A673 (cell line): Measurements from ENCODE around the gene NAB2. TPM values are rescaled to one million over a fixed set of nuclear protein-coding genes. Genes with fewer than 3 reads are reported as not detected.

Experiments
- BruUV-seq: library from RNA; stranded (reverse); fragments of 400-500 nt; replicated peaks from 2 replicates; lab custom pipeline; 2021; lab: Mats Ljungman, UMichigan
- CTCF ChIA-PET: fragments of 300-600 bp; sonication (Branson Sonifier 250); formaldehyde crosslinking; loops from one replicate; lab custom pipeline; 2022; ENCODE audit warnings: antibody characterized with exemption; lab: Charles Lee
- POLR2A ChIA-PET: fragments of 300-600 bp; sonication (Branson Sonifier 250); formaldehyde crosslinking; loops from one replicate; lab custom pipeline; 2022; ENCODE audit warnings: antibody characterized with exemption; ENCODE audit not compliant: low non-redundant PET; lab: Charles Lee
- DNase-seq: peaks from one replicate; pipeline ENCODE4 v3.0.0-alpha.2; 2015; ENCODE audit warnings: low spot score
- H3K27ac ChIP-seq: fragments of 200-600 bp; sonication (generic); 2 replicates; pipeline ENCODE4 v1.5.1; 2016; ENCODE audit warnings: mixed run types, low read depth, mild to moderate bottlenecking, mixed read lengths, antibody characterized with exemption, low read length; ENCODE audit not compliant: poor library complexity, severe bottlenecking
- H3K27me3 ChIP-seq: fragments of 200-600 bp; sonication (generic); replicated peaks from 2 replicates; pipeline ENCODE4 v1.6.1; 2017; ENCODE audit warnings: mixed run types, low read depth, mild to moderate bottlenecking, mixed read lengths, antibody characterized with exemption, low read length; ENCODE audit not compliant: insufficient read depth, poor library complexity
- H3K36me3 ChIP-seq: fragments of 200-600 bp; sonication (generic); 2 replicates; pipeline ENCODE4 v1.6.1; 2016; ENCODE audit warnings: mixed run types, mild to moderate bottlenecking, mixed read lengths, antibody characterized with exemption, low read length; ENCODE audit not compliant: insufficient read depth, poor library complexity, severe bottlenecking
- H3K4me1 ChIP-seq: fragments of 200-600 bp; sonication (generic); 2 replicates; pipeline ENCODE4 v1.6.1; 2017; ENCODE audit warnings: mixed run types, mild to moderate bottlenecking, mixed read lengths, antibody characterized with exemption, low read length; ENCODE audit not compliant: insufficient read depth, poor library complexity, severe bottlenecking
- H3K4me3 ChIP-seq: fragments of 200-600 bp; sonication (generic); 2 replicates; pipeline ENCODE4 v1.5.1; 2016; ENCODE audit warnings: low read depth, mixed run types, mild to moderate bottlenecking, mixed read lengths, low read length; ENCODE audit not compliant: poor library complexity, severe bottlenecking
- H3K9me3 ChIP-seq: fragments of 200-600 bp; sonication (generic); 2 replicates; pipeline ENCODE4 v1.6.1; 2016; ENCODE audit warnings: mixed run types, low read depth, mild to moderate bottlenecking, mixed read lengths, antibody characterized with exemption, low read length; ENCODE audit not compliant: poor library complexity, severe bottlenecking
- CTCF ChIP-seq: fragments of 300-800, 200-600 bp; sonication (generic); conservative IDR thresholded peaks from 2 replicates; pipeline ENCODE4 v1.5.1; 2017; ENCODE audit warnings: low read depth, mild to moderate bottlenecking, antibody characterized with exemption, low read length, moderate library complexity, mixed read lengths
- EZH2 ChIP-seq: fragments of 200-600 bp; sonication (generic); IDR thresholded peaks from 2 replicates; pipeline ENCODE4 v1.6.1; 2017; ENCODE audit warnings: borderline replicate concordance, low read depth, mild to moderate bottlenecking, mixed read lengths, antibody characterized with exemption, low read length; ENCODE audit not compliant: poor library complexity, severe bottlenecking
- intact Hi-C: fragments of 100-400 bp; cut with micrococcal nuclease; formaldehyde crosslinking; loops from one replicate; pipeline ENCODE4 v1.10.0; 2022; ENCODE audit not compliant: unreplicated experiment
- total RNA-seq: library from RNA; stranded (reverse); gene quantifications from 2 replicates; pipeline ENCODE4 v1.2.3, GENCODE V29; 2021

NAB2 gene
- total RNA-seq, 1 experiment from 2014 or later: 61.8 TPM

DNA sequence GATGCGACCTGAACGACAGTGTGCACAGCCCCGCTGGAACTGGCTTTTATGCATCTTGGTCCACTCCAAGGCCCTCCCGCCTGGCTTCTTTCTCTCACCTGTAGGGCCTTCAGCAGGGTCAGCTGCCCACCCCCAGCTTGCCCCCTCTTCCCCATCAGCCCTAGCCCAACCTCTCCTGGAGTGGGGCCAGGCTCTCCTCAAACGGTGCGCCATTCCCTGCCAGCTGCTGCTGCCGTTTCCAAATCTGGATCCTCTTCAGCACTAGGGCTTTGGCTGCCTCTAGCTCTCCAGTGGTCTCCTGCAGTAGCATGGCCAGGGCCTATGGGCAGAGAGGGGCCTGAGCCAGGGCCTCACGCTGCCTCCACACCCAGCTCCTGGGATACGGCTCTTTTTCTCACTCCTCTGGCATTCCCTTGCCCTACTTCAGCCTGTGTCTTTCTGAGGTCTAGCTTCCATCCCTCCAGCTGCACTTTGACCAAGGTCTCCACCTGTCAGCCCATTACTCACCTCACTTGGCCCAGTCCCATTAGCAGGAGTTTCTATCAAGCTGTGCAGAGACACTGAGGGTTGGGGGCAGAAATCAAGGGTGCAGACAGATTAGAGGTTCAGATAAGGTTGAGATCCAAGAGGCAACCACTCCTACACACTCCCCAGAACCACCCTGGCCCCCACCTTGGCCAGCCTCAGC lies 17.3 kb downstream of the NAB2 start:
- H3K27ac ChIP-seq: no peak overlapping the region
- BruUV-seq: no TSS peak
- H3K36me3 ChIP-seq: peaks cover 32% of the 10 kb centered on the region
- H3K4me1 ChIP-seq: peaks cover 14% of the 10 kb centered on the region
- no peak for DNase-seq
- intact Hi-C loops: no loop called here
- POLR2A ChIA-PET: no interaction called here
- no peak overlapping the region for H3K4me3 ChIP-seq
- H3K27me3 ChIP-seq: no peaks in the 10 kb centered on the region
- CTCF ChIA-PET: no interaction called here
- no peaks in the 10 kb centered on the region for H3K9me3 ChIP-seq
- TF ChIP-seq CTCF: no peak
- TF ChIP-seq EZH2: no peak

GRCh38 chr12:57107456-57108155 lies 18.7 kb downstream of the NAB2 start:
- no TSS peak for BruUV-seq
- Histone ChIP-seq H3K27me3 (no peaks in the 10 kb centered on the region), H3K27ac (no peak overlapping the region), H3K36me3 (peaks cover 25% of the 10 kb centered on the region), H3K9me3 (no peaks in the 10 kb centered on the region), H3K4me3 (no peak overlapping the region), H3K4me1 (peaks cover 20% of the 10 kb centered on the region)
- no peak for DNase-seq
- CTCF ChIA-PET: no interaction called here
- POLR2A ChIA-PET: no interaction called here
- TF ChIP-seq CTCF (no peak), EZH2 (no peak)
- intact Hi-C loops: no loop called here

DNA sequence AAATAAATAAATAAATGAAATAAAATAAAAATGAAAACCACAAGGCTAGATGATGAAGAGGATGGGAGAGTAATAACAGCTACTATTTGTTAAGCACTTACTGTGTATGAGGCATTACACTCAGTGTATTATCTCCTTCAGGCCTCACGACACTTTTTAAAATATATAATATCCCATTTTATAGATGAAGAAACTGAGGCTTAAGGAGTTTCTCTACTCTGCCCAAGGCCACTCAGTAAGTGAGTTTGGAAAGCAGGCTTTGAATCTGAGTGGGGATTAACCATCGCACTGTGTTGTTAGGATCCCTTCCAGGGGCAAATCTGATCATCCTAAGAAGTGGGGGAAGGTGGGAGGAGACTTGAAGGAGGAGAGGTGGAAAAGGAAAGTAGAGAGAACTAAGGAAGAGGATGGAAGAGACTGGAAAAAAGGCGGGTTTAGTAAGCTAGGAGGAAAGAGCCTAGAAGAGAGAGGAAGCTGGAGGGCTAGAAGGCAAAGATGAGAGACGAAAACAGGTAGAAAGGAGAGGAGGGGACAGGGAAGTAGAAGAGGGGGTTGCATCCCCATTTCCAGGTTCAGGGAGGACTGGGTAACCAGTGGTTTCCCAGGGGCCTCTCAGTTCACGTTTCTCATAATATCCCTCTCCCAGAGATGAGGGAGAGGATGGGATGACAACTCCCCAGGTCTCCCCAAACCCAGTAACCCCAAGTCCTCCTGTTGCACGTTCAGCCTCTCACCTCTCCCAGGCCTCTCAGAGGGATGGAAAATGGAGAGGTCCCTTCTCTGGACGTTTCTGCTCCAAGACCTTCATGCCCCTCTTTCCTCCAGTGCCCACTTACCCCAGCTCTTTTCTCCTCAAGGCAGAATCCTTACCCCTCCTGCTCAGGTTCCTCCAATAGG lies 20.5 kb downstream of the NAB2 start:
- H3K9me3 ChIP-seq: no peaks in the 10 kb centered on the region
- H3K36me3 ChIP-seq: peaks cover 25% of the 10 kb centered on the region
- H3K27ac ChIP-seq: peak overlapping the region; percentile 90
- H3K4me3 ChIP-seq: peak overlapping the region; percentile 51
- ChIA-PET POLR2A (no interaction called here), CTCF (interaction anchor here (3.5 kb wide), 1 partner anchor 41 kb away, joined by 87 read pairs; no protein-coding TSS in a partner anchor)
- intact Hi-C loops: loop anchor here (2.0 to 5.0 kb wide), 3 partner anchors 15 to 597 kb away; no protein-coding TSS in a partner anchor
- BruUV-seq: no TSS peak
- TF ChIP-seq EZH2 (no peak), CTCF (no peak)
- no peak for DNase-seq
- peaks cover 22% of the 10 kb centered on the region for H3K4me1 ChIP-seq
- H3K27me3 ChIP-seq: no peaks in the 10 kb centered on the region
